Ammon's horn (tissue), 1 donor: ENCODE results near the gene PRR23E.

ENCODE experiments used
- DNase-seq: peaks from one replicate; pipeline ENCODE4 v3.0.0-alpha.2; 2016; ENCODE audit warnings: low spot score

The PRR23E gene

GRCh38 chr3:127209840-127210653 is 17.1 kb downstream of the PRR23E start:
- DNase-seq = no peak

GRCh38 chr3:127210654-127210943 is 17.7 kb downstream of the PRR23E start:
- no peak for DNase-seq

- no peak for DNase-seq
Measured at GRCh38 chr3:127211118-127212060, 18.5 kb downstream of the PRR23E start.

GRCh38 chr3:127212231-127212630 is 19.3 kb downstream of the PRR23E start:
- no peak for DNase-seq

GRCh38 chr3:127212711-127213110 is 19.8 kb downstream of the PRR23E start:
- no peak for DNase-seq

GRCh38 chr3:127213381-127213918 is 20.5 kb downstream of the PRR23E start:
- DNase-seq = no peak

- no peak for DNase-seq
Measured at GRCh38 chr3:127214975-127215374, 22.0 kb downstream of the PRR23E start.

GRCh38 chr3:127215714-127216414 is 22.9 kb downstream of the PRR23E start:
- DNase-seq = no peak

- no peak for DNase-seq
Measured at GRCh38 chr3:127216415-127217261, 23.7 kb downstream of the PRR23E start.

- DNase-seq = no peak
Measured at GRCh38 chr3:127217596-127218453, 24.9 kb downstream of the PRR23E start.

- DNase-seq = no peak
Measured at GRCh38 chr3:127218454-127218922, 25.6 kb downstream of the PRR23E start.

- DNase-seq = no peak
Measured at GRCh38 chr3:127220497-127220896, 27.6 kb downstream of the PRR23E start.

- no peak for DNase-seq
Measured at GRCh38 chr3:127221037-127221436, 28.1 kb downstream of the PRR23E start.

GRCh38 chr3:127221446-127222035 is 28.6 kb downstream of the PRR23E start:
- no peak for DNase-seq

GRCh38 chr3:127222163-127222562 is 29.2 kb downstream of the PRR23E start:
- no peak for DNase-seq

GRCh38 chr3:127222664-127223063 is 29.7 kb downstream of the PRR23E start:
- DNase-seq = no peak

GRCh38 chr3:127224118-127224517 is 31.2 kb downstream of the PRR23E start:
- no peak for DNase-seq

GRCh38 chr3:127226457-127226856 is 33.5 kb downstream of the PRR23E start:
- no peak for DNase-seq

- DNase-seq = no peak
Measured at GRCh38 chr3:127226946-127227842, 34.3 kb downstream of the PRR23E start.
